Aorta (tissue), 5 donors: ENCODE results near the gene CNKSR3. TPM values are rescaled to one million over a fixed set of nuclear protein-coding genes. Genes with fewer than 3 reads are reported as not detected.

Source experiments
- ATAC-seq: fragments of 200-7000 bp; cut with Tn5 transposase; one replicate; pipeline ENCODE4 v1.9.1; 2022; ENCODE audit warnings: moderate library complexity; ENCODE audit not compliant: low FRiP score
- DNase-seq, 2 donors: peaks; one replicate each; pipeline ENCODE4 v3.0.0-alpha.2; 2020
- H3K27ac ChIP-seq, 2 donors: one replicate each; pipeline ENCODE4 v1.5.1; 2013; ENCODE audit warnings: low read length in 2 of 2, mild to moderate bottlenecking in 2 of 2, moderate library complexity in 2 of 2, control low read depth in 1 of 2, inconsistent platforms in 1 of 2, low read depth in 1 of 2
- H3K27me3 ChIP-seq, 2 donors: one replicate each; pipeline ENCODE4 v1.6.1; 2013; ENCODE audit warnings: control low read depth in 1 of 2, low read length in 1 of 2, mild to moderate bottlenecking in 1 of 2, moderate library complexity in 1 of 2; ENCODE audit not compliant: insufficient read depth in 2 of 2, control insufficient read depth in 1 of 2
- H3K36me3 ChIP-seq, 2 donors: one replicate each; pipeline ENCODE4 v1.6.1; 2013; ENCODE audit warnings: control low read depth in 1 of 2, low read length in 1 of 2, mild to moderate bottlenecking in 1 of 2; ENCODE audit not compliant: insufficient read depth in 2 of 2, control insufficient read depth in 1 of 2
- H3K4me1 ChIP-seq, 2 donors: one replicate each; pipeline ENCODE4 v1.6.1; 2013; ENCODE audit warnings: low read length in 2 of 2, control low read depth in 1 of 2, mild to moderate bottlenecking in 1 of 2, moderate library complexity in 1 of 2; ENCODE audit not compliant: insufficient read depth in 2 of 2, control insufficient read depth in 1 of 2
- H3K4me3 ChIP-seq, 2 donors: one replicate each; pipeline ENCODE4 v1.5.1; 2013; ENCODE audit warnings: low read length in 2 of 2, control low read depth in 1 of 2, mild to moderate bottlenecking in 1 of 2
- H3K9me3 ChIP-seq: one replicate; pipeline ENCODE4 v1.6.1; 2013; ENCODE audit warnings: mild to moderate bottlenecking, low read length; ENCODE audit not compliant: control insufficient read depth
- WGBS, 2 donors: extraction: QIAGEN DNeasy Blood & Tissue Kit; methylation state at CpG; one replicate each; pipeline ENCODE4 v1.1.7; 2013; 5-methylcytosine and 5-hydroxymethylcytosine counted together
- intact Hi-C, 2 donors: fragments of 100-400 bp; cut with DNase I; formaldehyde crosslinking; loops; one replicate each; pipeline versions ENCODE4 v1.14.2 to v1.15.0; 2022
- polyA plus RNA-seq, 2 donors: library from polyadenylated mRNA; stranded (reverse); fragments of 200-250 nt; gene quantifications; one replicate each; pipeline ENCODE4 v1.2.3, GENCODE V29; 2013
- total RNA-seq, 2 donors: library from RNA; stranded (reverse); fragmentation: NEBNext Ultra II Directional; extraction: Animal tissue kit (Norgen Biotek cat#: 25700); gene quantifications; one replicate each; pipeline ENCODE4 v1.2.1, GENCODE V29; 2021
- donor health status: healthy with polysubstance abuse.
- donor health status: Bipolar disorder and iron deficiency.
- donor health status: DM: no; HTN: no; CAD: no.
- donor health status: DM: no; HTN: no; CAD: no.
- donor health status: DM: yes; HTN: yes; CAD: no.

Gene CNKSR3
- total and polyA plus RNA-seq, 4 donors, result 9.3 to 41.2 (median 15.6) TPM

- Histone ChIP-seq H3K27ac (peak overlapping the region; percentile 24 to 87), H3K4me1 (peaks cover 0 to 3% of the 10 kb centered on the region in 2 donors), H3K4me3 (peak overlapping the region; percentile 81 to 83), H3K27me3 (no peaks in the 10 kb centered on the region), H3K36me3 (no peaks in the 10 kb centered on the region), H3K9me3 (no peaks in the 10 kb centered on the region)
- 1% methylated on average over 55 of the region's 55 CpGs for WGBS, 2 donors
- ATAC-seq, result peak; percentile 14
- peak; percentile 56 to 82 for DNase-seq
- intact Hi-C loops, result loop anchor here (2.0 to 10.0 kb wide), 5 partner anchors 97 to 345 kb away; no protein-coding TSS in a partner anchor
Observed at GRCh38 chr6:154509421-154510143, 903 bp downstream of the CNKSR3 start.

DNA sequence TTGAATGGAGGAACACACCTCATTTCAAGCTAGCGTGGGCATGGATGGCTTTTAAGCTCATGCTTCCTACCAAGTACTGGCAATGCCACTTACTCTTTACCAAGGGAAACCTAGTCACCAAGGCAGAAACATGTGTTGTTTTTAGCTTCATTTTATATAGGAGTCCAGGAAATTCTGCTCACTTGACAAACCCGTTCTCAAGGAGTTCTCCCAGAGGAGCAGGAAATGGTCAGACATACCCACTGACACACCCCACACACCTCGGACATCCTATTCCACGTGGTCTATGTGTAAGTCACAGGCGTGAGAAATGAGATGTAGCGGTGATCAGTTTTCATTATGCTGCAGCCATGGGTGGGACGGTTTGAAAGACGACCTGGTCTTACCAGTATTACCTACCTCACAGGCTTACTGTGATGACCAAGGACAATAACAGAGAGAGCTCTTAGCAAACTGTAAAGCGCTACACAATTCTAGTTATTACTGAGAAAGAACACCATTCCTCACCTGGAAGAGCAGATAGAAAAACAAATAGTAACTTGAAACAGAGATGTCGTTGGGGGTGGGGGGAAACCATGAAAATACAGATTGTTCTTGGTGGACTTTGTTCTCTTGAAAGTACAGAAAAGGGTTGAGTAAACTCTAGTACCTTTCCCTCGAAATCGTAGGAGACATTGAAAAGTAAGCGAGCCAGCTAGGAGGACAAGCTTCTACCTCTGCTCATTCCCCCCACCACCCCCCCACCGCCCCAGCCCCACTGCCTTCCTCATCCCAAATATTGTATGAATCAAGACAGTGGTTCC lies 1.7 kb downstream of the CNKSR3 start:
- WGBS, 2 donors, result 2 to 3% methylated on average over 14 of the region's 14 CpGs
- no peaks in the 10 kb centered on the region for H3K9me3 ChIP-seq
- no peaks in the 10 kb centered on the region for H3K36me3 ChIP-seq
- no peaks in the 10 kb centered on the region for H3K27me3 ChIP-seq
- ATAC-seq (no peak), DNase-seq (no peak)
- peak overlapping the region in 1 of 2 donors; percentile 73 for H3K27ac ChIP-seq
- peaks cover 0 to 3% of the 10 kb centered on the region in 2 donors for H3K4me1 ChIP-seq
- H3K4me3 ChIP-seq, result peak overlapping the region; percentile 81 to 83
- intact Hi-C loops, result loop anchor here in 1 of 2 donors (5.0 kb wide), 1 partner anchor 96 kb away; no protein-coding TSS in a partner anchor

DNA sequence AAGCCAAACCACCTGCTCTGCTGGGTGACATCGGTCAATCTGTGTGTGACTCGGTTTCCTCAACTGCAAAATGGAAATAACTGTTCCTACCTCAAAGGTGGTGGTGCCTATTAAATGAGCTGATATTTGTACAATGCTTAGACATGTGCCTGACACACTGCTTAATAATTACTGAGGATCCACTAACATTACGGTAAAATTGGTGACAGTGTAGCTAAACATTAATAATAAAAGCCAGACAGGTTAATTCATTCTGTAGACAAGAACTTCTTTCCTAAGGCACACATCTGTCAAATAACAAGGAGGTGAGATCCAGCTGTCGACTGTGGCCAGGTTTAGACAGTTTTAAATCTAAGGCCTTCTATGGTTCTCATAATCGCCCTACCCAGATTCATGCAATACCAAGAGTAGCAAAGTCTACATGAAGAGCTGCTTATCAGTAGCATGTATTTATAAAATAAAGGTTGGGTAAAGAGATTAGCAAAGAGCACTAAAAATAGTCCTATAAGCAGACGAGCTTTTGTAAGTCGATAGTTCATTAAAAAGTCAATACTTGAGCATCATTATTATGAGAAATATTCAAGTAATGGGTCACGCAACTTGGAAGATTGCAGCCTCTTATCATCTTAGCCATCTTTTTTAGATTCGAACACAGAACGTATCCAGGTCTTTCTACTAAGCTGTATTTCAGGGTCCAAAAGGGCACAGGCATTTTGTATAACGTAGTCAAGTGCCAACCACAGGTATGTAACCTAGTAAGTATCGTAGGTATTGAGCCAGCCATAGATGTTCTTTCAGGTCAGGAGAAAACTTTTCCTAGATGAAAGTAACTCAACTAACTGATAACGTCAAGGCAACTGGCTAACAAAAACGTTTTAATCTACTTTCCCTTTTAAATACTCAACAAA lies 3.2 kb downstream of the CNKSR3 start:
- 38 to 39% methylated on average over 14 of the region's 14 CpGs for WGBS, 2 donors
- H3K27ac ChIP-seq, result no peak overlapping the region
- H3K4me3 ChIP-seq, result peak overlapping the region; percentile 32 to 39
- no peaks in the 10 kb centered on the region for H3K36me3 ChIP-seq
- peaks cover 0 to 3% of the 10 kb centered on the region in 2 donors for H3K4me1 ChIP-seq
- H3K9me3 ChIP-seq, result no peaks in the 10 kb centered on the region
- no peak for DNase-seq
- intact Hi-C loops, result loop anchor here in 1 of 2 donors (5.0 kb wide), 1 partner anchor 95 kb away; no protein-coding TSS in a partner anchor
- ATAC-seq, result no peak
- no peaks in the 10 kb centered on the region for H3K27me3 ChIP-seq

DNA sequence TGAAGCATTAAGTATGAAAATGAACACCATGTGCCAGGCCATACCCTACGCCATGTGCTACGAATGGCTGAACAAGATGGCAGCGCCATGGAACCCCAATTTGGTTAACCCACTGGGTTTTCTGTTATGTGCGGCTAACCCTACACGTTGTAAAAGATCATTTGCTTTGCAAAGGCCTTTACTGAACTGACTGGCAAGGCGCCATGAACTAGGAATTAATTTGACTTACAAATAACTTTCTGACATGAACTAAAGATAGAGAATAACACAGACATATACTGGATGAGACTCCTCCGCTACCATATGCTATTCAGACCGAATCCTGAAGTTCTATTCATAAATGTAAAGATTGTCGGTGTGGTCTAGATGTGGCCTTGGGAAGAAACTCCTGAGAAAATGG lies 3.9 kb downstream of the CNKSR3 start:
- Histone ChIP-seq H3K4me1 (peaks cover 0 to 3% of the 10 kb centered on the region in 2 donors), H3K27me3 (no peaks in the 10 kb centered on the region), H3K4me3 (no peak overlapping the region), H3K9me3 (no peaks in the 10 kb centered on the region), H3K36me3 (no peaks in the 10 kb centered on the region), H3K27ac (no peak overlapping the region)
- DNase-seq, result no peak
- intact Hi-C loops, result loop anchor here in 1 of 2 donors (5.0 kb wide), 1 partner anchor 94 kb away; no protein-coding TSS in a partner anchor
- no peak for ATAC-seq
- 90 to 93% methylated on average over 9 of the region's 9 CpGs for WGBS, 2 donors

DNA sequence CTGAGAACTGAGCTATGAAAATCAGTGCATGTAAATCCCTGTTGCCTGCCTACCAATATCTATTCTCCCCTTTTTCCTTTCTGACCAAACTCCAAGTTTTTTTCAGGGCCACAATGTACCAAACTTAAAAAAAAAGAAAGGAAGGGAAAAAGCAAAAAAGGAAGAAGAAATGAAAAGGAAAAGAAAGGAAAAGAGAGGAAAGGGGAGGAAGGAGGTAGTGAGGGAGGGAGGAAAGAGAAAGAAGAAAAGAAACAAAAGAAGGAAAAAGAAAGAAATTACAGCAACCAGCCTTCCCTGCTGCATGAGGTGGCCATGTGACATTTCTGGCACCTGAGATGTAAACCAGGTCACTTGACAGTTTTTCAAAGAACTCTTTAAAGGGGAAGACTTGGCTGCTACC lies 4.4 kb downstream of the CNKSR3 start:
- DNase-seq (no peak), ATAC-seq (no peak)
- H3K4me1 ChIP-seq, result peaks cover 0 to 3% of the 10 kb centered on the region in 2 donors
- no peak overlapping the region for H3K27ac ChIP-seq
- no peaks in the 10 kb centered on the region for H3K36me3 ChIP-seq
- intact Hi-C loops, result loop anchor here in 1 of 2 donors (5.0 kb wide), 1 partner anchor 94 kb away; no protein-coding TSS in a partner anchor
- no peak overlapping the region for H3K4me3 ChIP-seq
- H3K27me3 ChIP-seq, result no peaks in the 10 kb centered on the region
- no peaks in the 10 kb centered on the region for H3K9me3 ChIP-seq

DNA sequence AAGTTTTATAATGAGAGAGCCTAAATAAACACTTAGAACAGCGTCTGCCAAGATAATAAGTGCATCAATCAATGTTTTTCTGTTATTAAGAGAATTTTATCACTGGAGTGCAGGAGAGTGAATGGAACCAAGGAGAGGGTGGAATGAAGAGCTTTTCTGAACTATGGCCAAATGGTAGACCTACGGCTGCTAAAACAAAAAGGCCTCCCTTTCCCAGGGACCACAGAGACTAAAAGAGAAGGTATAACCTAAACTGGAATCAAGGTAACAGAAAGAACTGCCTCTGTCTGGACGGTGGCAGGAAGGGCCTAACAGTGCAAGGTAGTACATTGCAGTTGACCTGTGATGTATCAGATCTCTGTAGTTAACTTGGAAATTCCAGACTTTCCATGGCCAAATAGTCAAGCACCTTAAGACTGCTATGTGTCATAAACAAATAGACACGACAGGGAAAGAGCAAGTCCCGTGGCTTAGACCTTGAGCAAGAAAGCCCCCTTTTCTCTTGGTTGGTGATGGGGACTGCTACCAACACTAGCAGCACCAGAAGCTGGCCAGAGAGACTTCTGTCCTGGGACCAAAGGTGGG lies 5.5 kb downstream of the CNKSR3 start:
- Histone ChIP-seq H3K4me1 (peaks cover 0 to 3% of the 10 kb centered on the region in 2 donors), H3K4me3 (no peak overlapping the region), H3K9me3 (no peaks in the 10 kb centered on the region), H3K27ac (no peak overlapping the region), H3K27me3 (no peaks in the 10 kb centered on the region), H3K36me3 (no peaks in the 10 kb centered on the region)
- WGBS, 2 donors, result 70 to 72% methylated on average over 5 of the region's 5 CpGs
- intact Hi-C loops, result loop anchor here in 1 of 2 donors (5.0 kb wide), 1 partner anchor 93 kb away; no protein-coding TSS in a partner anchor
- ATAC-seq (no peak), DNase-seq (no peak)

DNA sequence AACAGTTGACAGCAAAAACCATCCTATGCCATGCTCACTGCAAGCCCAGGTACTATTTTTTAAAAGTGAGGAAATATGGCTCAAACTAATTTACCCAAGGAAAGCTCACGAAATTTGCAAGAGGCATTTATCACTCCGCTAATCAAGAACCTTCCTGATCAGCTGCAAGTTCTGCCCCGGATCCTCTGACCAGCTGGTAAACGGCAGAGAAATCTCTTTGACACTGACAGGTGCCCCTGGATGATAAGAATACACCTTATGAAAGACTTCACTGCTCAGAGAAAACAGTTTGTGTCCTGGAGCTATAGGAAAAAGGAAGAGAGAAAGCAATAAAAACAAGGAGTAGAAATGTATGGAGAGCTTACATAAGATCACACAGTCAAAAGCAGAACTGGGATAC lies 6.4 kb downstream of the CNKSR3 start:
- intact Hi-C loops, result no loop called here
- H3K4me1 ChIP-seq, result peaks cover 0 to 3% of the 10 kb centered on the region in 2 donors

GRCh38 chr6:154503658-154504057 lies 6.8 kb downstream of the CNKSR3 start:
- intact Hi-C loops, result no loop called here

More for the DNA sequence above, 6.4 kb downstream of the CNKSR3 start:
- H3K9me3 ChIP-seq, result no peaks in the 10 kb centered on the region
- WGBS, 2 donors, result 46 to 57% methylated on average over 4 of the region's 4 CpGs
- no peak overlapping the region for H3K4me3 ChIP-seq
- H3K36me3 ChIP-seq, result no peaks in the 10 kb centered on the region
- H3K27ac ChIP-seq, result no peak overlapping the region
- ATAC-seq, result no peak
- DNase-seq, result no peak
- no peaks in the 10 kb centered on the region for H3K27me3 ChIP-seq

More at GRCh38 chr6:154503658-154504057, 6.8 kb downstream of the CNKSR3 start:
- no peaks in the 10 kb centered on the region for H3K9me3 ChIP-seq
- no peak overlapping the region for H3K4me3 ChIP-seq
- no peak for DNase-seq
- peaks cover 0 to 3% of the 10 kb centered on the region in 2 donors for H3K4me1 ChIP-seq
- H3K27ac ChIP-seq, result no peak overlapping the region
- H3K27me3 ChIP-seq, result no peaks in the 10 kb centered on the region
- H3K36me3 ChIP-seq, result peaks cover 0 to 2% of the 10 kb centered on the region in 2 donors
- 19 to 33% methylated on average over 5 of the region's 5 CpGs for WGBS, 2 donors
- no peak for ATAC-seq
